ENCODE measurements around the gene ISCU.

Gene ISCU

GRCh38 chr12:108589028-108589839 lies 26.8 kb downstream of the ISCU start:
- TF ChIP-seq EP300 (IDR thresholded peaks at IDR 0.05; ENCODE audit: borderline replicate concordance) (peak; percentile 83), TCF12 (IDR thresholded peaks at IDR 0.05; ENCODE audit: low read depth) (peak; percentile 87), ZBTB7A (IDR thresholded peaks at IDR 0.05; ENCODE audit: low read depth) (peak; percentile 98), USF1 (IDR thresholded peaks at IDR 0.05) (0 out of 2 replicates have a peak, but pooled peaks have one; percentile 42), TEAD4 (IDR thresholded peaks at IDR 0.05) (peak; percentile 58), NFIC (IDR thresholded peaks at IDR 0.05) (peak; percentile 95), CREB1 (IDR thresholded peaks at IDR 0.05; ENCODE audit: low read depth) (peak; percentile 64; the same call in 1 of the 2 replicates), TAF1 (IDR thresholded peaks at IDR 0.05; ENCODE audit: low read depth) (no peak), RAD21 (IDR thresholded peaks at IDR 0.05; ENCODE audit: low read depth) (no peak), FOXM1 (IDR thresholded peaks at IDR 0.05; ENCODE audit: borderline replicate concordance, low read depth) (0 out of 2 replicates have a peak, but pooled peaks have one; percentile 47), EGR1 (IDR thresholded peaks at IDR 0.05) (no peak), YY1 (IDR thresholded peaks at IDR 0.05; ENCODE audit: low read depth) (no peak), CEBPB (IDR thresholded peaks at IDR 0.05) (0 out of 2 replicates have a peak, but pooled peaks have one; percentile 42)
- TF ChIP-seq, protein P1, sequence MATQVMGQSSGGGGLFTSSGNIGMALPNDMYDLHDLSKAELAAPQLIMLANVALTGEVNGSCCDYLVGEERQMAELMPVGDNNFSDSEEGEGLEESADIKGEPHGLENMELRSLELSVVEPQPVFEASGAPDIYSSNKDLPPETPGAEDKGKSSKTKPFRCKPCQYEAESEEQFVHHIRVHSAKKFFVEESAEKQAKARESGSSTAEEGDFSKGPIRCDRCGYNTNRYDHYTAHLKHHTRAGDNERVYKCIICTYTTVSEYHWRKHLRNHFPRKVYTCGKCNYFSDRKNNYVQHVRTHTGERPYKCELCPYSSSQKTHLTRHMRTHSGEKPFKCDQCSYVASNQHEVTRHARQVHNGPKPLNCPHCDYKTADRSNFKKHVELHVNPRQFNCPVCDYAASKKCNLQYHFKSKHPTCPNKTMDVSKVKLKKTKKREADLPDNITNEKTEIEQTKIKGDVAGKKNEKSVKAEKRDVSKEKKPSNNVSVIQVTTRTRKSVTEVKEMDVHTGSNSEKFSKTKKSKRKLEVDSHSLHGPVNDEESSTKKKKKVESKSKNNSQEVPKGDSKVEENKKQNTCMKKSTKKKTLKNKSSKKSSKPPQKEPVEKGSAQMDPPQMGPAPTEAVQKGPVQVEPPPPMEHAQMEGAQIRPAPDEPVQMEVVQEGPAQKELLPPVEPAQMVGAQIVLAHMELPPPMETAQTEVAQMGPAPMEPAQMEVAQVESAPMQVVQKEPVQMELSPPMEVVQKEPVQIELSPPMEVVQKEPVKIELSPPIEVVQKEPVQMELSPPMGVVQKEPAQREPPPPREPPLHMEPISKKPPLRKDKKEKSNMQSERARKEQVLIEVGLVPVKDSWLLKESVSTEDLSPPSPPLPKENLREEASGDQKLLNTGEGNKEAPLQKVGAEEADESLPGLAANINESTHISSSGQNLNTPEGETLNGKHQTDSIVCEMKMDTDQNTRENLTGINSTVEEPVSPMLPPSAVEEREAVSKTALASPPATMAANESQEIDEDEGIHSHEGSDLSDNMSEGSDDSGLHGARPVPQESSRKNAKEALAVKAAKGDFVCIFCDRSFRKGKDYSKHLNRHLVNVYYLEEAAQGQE (IDR thresholded peaks at IDR 0.05; ENCODE audit: low read depth): no peak
- TF ChIP-seq, protein P2, sequence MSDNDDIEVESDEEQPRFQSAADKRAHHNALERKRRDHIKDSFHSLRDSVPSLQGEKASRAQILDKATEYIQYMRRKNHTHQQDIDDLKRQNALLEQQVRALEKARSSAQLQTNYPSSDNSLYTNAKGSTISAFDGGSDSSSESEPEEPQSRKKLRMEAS (IDR thresholded peaks at IDR 0.05): peak; percentile 57

DNA sequence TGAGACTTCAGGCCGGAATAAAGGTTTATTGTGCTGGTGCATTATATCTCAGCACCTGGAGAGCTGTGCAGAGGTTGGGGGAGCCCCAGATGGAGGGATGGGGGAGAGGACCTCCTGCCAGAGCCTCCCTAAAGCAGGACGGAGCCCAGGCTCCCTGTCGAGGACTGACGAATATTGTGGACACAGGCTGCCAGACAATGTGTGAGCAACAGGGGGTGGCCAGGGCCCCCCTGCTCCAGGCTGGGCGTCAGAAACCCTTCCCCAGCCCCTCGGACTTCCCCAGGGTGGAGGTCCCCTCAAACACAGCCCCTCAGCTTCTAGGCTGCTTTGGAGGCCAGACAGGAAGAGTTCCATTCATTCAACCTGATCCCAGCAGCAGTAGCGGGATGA lies 27.4 kb downstream of the ISCU start:
- TF ChIP-seq NFIC (IDR thresholded peaks at IDR 0.05) (no peak), TCF12 (IDR thresholded peaks at IDR 0.05; ENCODE audit: low read depth) (no peak), CREB1 (IDR thresholded peaks at IDR 0.05; ENCODE audit: low read depth) (no peak), ZBTB7A (IDR thresholded peaks at IDR 0.05; ENCODE audit: low read depth) (no peak), RAD21 (IDR thresholded peaks at IDR 0.05; ENCODE audit: low read depth) (no peak), EGR1 (IDR thresholded peaks at IDR 0.05) (no peak), USF1 (IDR thresholded peaks at IDR 0.05) (no peak), TEAD4 (IDR thresholded peaks at IDR 0.05) (no peak), TAF1 (IDR thresholded peaks at IDR 0.05; ENCODE audit: low read depth) (no peak), EP300 (IDR thresholded peaks at IDR 0.05; ENCODE audit: borderline replicate concordance) (no peak), CEBPB (IDR thresholded peaks at IDR 0.05) (no peak), YY1 (IDR thresholded peaks at IDR 0.05; ENCODE audit: low read depth) (no peak), FOXM1 (IDR thresholded peaks at IDR 0.05; ENCODE audit: borderline replicate concordance, low read depth) (no peak)
- TF ChIP-seq, protein P2 (IDR thresholded peaks at IDR 0.05): no peak
- TF ChIP-seq, protein P1 (IDR thresholded peaks at IDR 0.05; ENCODE audit: low read depth): no peak

DNA sequence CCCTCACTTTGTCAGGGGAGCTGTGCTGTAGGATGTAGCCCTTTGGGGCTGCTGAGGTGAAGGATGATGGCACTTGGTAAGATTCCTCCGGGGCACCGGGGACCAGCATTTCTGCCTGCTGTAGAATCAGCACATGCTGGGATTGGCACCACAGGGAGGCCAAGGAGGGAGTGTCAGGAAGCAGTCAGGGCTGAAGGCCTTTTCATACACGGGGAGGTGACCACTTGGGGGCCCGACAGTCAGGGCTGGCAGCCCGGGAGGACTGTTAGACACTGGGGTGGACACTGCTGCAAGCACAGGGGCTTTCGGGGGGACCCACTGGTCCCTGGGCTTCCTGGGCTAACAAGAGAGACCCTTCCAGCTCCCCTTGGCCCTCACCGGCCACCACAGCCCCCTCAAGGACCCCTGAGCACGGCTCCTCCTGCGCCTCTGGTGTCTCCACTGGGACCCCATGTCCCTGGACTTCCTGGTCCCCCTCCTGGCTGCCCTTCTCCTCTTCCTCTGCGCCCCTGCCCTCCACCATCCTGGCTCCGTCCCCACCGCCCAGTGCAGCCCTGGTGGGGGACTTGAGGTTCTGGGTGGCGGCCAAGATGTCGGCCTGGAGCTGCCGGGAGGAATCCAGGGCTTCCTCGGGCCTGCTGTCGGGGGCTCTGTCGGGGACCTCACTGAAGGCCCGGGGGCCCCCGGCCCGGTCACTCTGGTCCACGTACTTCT lies 29.0 kb downstream of the ISCU start:
- TF ChIP-seq, protein P2 (IDR thresholded peaks at IDR 0.05): 0 out of 2 replicates have a peak, but pooled peaks have one; percentile 27
- TF ChIP-seq ZBTB7A (IDR thresholded peaks at IDR 0.05; ENCODE audit: low read depth) (no peak), CREB1 (IDR thresholded peaks at IDR 0.05; ENCODE audit: low read depth) (no peak)

DNA sequence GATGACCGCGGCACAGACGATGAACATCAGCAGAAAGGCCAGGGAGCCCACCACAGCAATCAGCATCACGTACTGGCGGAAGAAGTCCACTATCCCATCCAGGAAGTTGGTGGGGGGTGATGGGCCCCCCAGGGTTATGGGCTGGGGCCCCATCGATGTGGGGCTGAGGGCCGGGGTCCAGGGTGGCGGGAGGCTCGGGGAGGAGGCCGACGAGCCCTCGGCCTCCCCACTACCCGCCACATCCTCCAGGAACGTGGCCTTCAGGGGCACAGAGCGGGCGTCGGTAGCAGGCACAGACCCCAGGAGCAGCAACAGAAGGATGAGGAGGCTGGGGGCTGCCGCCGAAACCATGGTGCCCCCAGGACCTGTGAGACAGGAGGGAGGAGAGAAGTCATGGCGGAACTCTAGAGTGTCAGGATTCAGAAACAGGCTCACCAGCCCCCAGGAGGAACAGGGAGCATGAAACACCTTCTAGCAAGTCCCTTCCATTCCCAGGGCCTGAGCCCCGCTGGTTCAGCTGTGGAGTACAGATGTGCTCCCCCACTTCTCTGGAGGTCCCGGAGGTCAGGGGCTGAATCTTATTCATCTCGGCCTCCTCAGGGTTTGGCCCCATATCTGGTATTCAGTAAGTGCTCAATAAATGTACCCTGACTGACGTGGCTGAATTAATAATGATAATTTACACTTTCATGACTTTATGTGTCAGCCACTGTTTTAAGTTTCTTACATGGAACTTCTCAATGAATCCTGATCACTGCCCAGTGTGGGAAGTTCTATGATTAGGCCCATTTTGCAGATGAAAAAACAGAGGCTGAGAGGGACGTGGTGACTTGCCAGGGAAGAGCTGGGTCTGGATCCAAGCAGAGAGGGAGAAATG lies 29.9 kb downstream of the ISCU start:
- TF ChIP-seq CEBPB (IDR thresholded peaks at IDR 0.05): no peak
- TF ChIP-seq, protein P1 (IDR thresholded peaks at IDR 0.05; ENCODE audit: low read depth): no peak
- TF ChIP-seq FOXM1 (IDR thresholded peaks at IDR 0.05; ENCODE audit: borderline replicate concordance, low read depth): no peak
- TF ChIP-seq EP300 (IDR thresholded peaks at IDR 0.05; ENCODE audit: borderline replicate concordance): no peak
- no peak for TF ChIP-seq YY1 (IDR thresholded peaks at IDR 0.05; ENCODE audit: low read depth)

All from Ishikawa (cell line).